ENCODE data around the gene U2AF2. TPM values are rescaled to one million over a fixed set of nuclear protein-coding genes. Genes with fewer than 3 reads are reported as not detected.

Gene U2AF2
- total RNA-seq, 1 donor from 2014 or later = 216 TPM

GRCh38 chr19:55613930-55614710, 40.7 kb upstream of the U2AF2 start:
- Mint-ChIP-seq H3K4me3 (ENCODE audit: unreplicated experiment) (no peak overlapping the region), H3K27ac (ENCODE audit: unreplicated experiment) (no peak overlapping the region), H3K27me3 (ENCODE audit: unreplicated experiment) (peaks cover 10% of the 10 kb centered on the region), H3K4me1 (ENCODE audit: low read depth, unreplicated experiment) (no peaks in the 10 kb centered on the region), H3K36me3 (ENCODE audit: unreplicated experiment) (peaks cover 11% of the 10 kb centered on the region), H3K9me3 (ENCODE audit: unreplicated experiment) (peaks cover 6% of the 10 kb centered on the region)
- TF ChIP-seq CTCF (IDR thresholded peaks at IDR 0.05; ENCODE audit: partially characterized antibody, unreplicated experiment) = no peak
- no peak for DNase-seq

- no peak for TF ChIP-seq CTCF (IDR thresholded peaks at IDR 0.05; ENCODE audit: partially characterized antibody, unreplicated experiment)
- Mint-ChIP-seq H3K4me3 (ENCODE audit: unreplicated experiment) (no peak overlapping the region), H3K4me1 (ENCODE audit: low read depth, unreplicated experiment) (no peaks in the 10 kb centered on the region), H3K9me3 (ENCODE audit: unreplicated experiment) (peaks cover 8% of the 10 kb centered on the region), H3K36me3 (ENCODE audit: unreplicated experiment) (peaks cover 8% of the 10 kb centered on the region), H3K27me3 (ENCODE audit: unreplicated experiment) (peaks cover 12% of the 10 kb centered on the region), H3K27ac (ENCODE audit: unreplicated experiment) (no peak overlapping the region)
- DNase-seq = no peak
Observed at GRCh38 chr19:55614711-55615542, 39.9 kb upstream of the U2AF2 start.

- H3K27me3 Mint-ChIP-seq (ENCODE audit: unreplicated experiment) = peaks cover 12% of the 10 kb centered on the region
- H3K36me3 Mint-ChIP-seq (ENCODE audit: unreplicated experiment) = peaks cover 12% of the 10 kb centered on the region
- no peak overlapping the region for H3K27ac Mint-ChIP-seq (ENCODE audit: unreplicated experiment)
- no peak for DNase-seq
- TF ChIP-seq CTCF (IDR thresholded peaks at IDR 0.05; ENCODE audit: partially characterized antibody, unreplicated experiment) = no peak
- H3K4me1 Mint-ChIP-seq (ENCODE audit: low read depth, unreplicated experiment) = no peaks in the 10 kb centered on the region
- H3K9me3 Mint-ChIP-seq (ENCODE audit: unreplicated experiment) = peaks cover 8% of the 10 kb centered on the region
- H3K4me3 Mint-ChIP-seq (ENCODE audit: unreplicated experiment) = no peak overlapping the region
Observed at GRCh38 chr19:55615543-55616394, 39.1 kb upstream of the U2AF2 start.

- Mint-ChIP-seq H3K4me3 (ENCODE audit: unreplicated experiment) (no peak overlapping the region), H3K27ac (ENCODE audit: unreplicated experiment) (no peak overlapping the region), H3K4me1 (ENCODE audit: low read depth, unreplicated experiment) (no peaks in the 10 kb centered on the region), H3K9me3 (ENCODE audit: unreplicated experiment) (peaks cover 8% of the 10 kb centered on the region), H3K27me3 (ENCODE audit: unreplicated experiment) (peaks cover 12% of the 10 kb centered on the region), H3K36me3 (ENCODE audit: unreplicated experiment) (peaks cover 12% of the 10 kb centered on the region)
- no peak for DNase-seq
- no peak for TF ChIP-seq CTCF (IDR thresholded peaks at IDR 0.05; ENCODE audit: partially characterized antibody, unreplicated experiment)
Observed at GRCh38 chr19:55616395-55616875, 38.4 kb upstream of the U2AF2 start.

Measured in glutamatergic neuron (in vitro differentiated cells).